HG03469 (cell line): ENCODE data around the gene UBFD1.
"Not testable (repeated sequence)": the region's sequence is repeated elsewhere in the genome, so short reads cannot be mapped to it uniquely, and the experiment has no call there.

Experiments used
- ATAC-seq: cut with Tn5 transposase; IDR thresholded peaks from one replicate; pipeline ENCODE4 v1.9.1; 2021; ENCODE audit warnings: mild to moderate bottlenecking, moderate library complexity, moderate number of reproducible peaks; ENCODE audit not compliant: unreplicated experiment

Gene UBFD1

GRCh38 chr16:23524886-23525285, 32.6 kb upstream of the UBFD1 start:
- no peak for ATAC-seq

GRCh38 chr16:23527961-23528643, 29.4 kb upstream of the UBFD1 start:
- ATAC-seq: no peak

DNA sequence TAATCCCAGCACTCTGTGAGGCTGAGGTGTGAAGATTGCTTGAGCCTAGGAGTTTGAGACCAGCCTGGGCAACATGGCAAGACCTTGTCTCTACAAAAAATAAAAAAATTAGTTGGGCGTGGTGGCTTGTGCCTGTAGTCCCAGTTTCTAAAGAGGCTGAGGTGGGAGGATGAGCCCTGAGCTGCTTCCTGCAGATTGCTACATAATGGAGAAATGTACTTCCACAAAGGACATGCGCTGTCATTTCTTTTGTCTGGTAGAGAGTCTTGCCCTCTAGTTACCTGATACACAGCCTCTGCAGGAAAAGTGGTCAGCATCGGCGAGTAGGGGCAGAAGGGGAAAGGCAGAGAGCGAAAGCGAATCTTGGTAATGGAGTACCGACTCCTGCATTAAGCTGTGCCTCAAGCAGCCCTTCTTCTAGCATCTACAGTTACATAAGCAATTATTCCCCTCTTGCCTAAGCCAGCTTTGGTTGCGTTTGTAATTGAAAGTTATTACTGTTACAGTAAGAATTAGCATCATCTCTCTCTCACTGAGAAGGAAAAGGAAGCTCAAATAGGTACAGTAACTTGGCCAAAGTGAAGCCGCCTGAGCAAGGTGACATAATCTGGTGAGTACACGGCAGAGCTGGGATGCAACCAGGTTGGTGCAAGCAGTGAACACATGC, 28.8 kb upstream of the UBFD1 start:
- no peak for ATAC-seq

GRCh38 chr16:23530062-23530461, 27.5 kb upstream of the UBFD1 start:
- ATAC-seq: no peak

GRCh38 chr16:23532448-23532847, 25.1 kb upstream of the UBFD1 start:
- ATAC-seq: no peak

DNA sequence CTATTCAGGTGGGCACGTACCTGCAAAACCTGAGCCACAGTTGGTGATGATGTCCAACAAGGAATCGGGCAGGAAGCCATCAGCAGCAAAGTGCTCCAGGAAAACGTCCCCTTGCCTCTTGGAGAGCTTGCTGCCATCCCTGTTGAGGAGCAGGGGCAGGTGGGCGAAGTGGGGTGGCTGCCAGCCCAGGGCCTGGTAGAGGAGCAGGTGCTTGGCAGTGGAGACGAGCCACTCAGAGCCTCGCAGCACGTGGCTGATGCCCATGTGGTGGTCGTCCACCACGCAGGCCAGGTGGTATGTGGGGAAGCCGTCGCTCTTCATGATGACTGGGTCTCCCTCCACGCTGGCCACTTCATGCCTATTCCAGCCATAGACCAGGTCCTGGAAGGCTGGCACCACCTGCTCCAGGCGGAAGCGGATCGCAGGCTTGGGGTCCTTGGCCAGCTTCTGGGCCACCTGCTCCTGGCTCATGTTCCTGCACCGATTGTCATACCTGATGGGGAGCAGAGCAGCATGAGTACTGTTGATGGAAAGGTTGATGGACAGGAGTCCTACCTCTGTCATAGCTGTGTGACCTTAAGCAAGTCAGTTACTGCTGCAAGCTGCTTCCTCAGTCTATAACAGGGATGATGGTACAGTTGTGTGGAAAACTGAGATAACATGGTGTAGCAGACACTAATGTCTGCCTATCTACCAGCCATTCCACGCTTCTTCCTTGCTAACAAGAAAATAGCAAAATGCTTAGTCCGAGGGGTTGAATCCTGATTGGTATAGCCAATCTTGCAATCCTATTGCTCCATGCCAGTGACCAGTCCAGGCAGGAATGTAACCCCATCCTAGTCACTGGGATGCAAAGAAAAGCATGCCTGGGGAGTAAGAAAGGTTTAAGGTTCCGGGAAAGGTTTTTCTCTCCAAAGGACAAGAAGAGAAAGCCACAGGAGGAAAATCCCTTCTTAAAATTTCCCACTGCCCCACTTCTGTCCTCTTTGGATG, 22.4 kb upstream of the UBFD1 start:
- ATAC-seq: no peak

GRCh38 chr16:23535901-23536300, 21.6 kb upstream of the UBFD1 start:
- ATAC-seq: no peak

GRCh38 chr16:23537390-23537789, 20.1 kb upstream of the UBFD1 start:
- ATAC-seq: no peak

DNA sequence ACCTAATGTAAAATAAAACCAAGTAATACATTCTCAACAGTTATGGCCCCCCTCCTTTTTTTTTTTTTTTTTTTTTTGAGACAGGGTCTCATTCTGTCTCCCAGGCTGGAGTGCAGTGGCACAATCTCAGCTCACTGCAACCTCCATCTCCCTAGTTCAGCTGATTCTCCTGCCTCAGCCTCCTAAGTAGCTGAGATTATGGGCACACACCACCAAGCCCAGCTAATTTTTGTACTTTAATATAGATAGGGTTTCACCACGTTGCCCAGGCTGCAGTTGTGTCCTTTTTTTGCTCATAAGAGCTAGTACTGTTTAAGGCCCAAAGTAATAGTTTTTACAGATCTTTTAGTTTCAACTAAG, 18.6 kb upstream of the UBFD1 start:
- no peak for ATAC-seq

GRCh38 chr16:23539984-23540816, 17.3 kb upstream of the UBFD1 start:
- no peak for ATAC-seq

DNA sequence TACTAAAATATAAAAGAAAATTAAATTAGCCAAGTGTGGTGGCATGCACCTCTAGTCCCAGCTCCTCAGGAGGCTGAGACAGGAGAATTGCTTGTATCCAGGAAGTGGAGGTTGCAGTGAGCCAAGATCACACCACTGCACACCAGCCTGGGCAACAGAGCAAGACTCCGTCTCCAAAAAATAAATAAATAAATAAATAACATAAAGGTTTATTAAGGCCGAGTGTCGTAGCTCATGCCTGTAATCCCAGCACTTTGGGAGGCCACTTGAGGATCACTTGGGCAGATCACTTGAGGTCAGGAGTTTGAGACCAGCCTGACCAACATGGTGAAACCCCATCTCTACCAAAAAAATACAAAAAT, 16.7 kb upstream of the UBFD1 start:
- not testable (repeated sequence) for ATAC-seq

DNA sequence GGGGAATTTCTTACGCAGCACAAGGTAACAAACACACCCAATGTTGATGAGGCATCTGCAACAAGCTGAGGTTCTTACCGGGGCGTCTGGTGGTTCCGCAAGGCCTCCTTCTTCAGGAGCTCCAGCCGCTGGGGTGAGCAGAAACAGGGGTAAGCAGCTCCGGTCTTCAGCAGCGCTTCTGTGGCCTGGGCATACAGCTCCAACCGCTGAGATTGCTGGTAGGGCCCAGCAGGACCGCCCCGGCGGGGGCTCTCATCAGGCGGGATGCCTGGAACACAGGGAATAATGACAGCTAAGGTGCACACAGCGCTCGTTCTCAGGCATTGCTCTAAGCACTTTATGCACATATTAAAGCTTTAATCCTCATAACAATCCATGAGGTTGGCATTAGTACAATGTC, 13.1 kb upstream of the UBFD1 start:
- ATAC-seq: no peak

GRCh38 chr16:23549938-23550337, 7.6 kb upstream of the UBFD1 start:
- ATAC-seq: no peak

DNA sequence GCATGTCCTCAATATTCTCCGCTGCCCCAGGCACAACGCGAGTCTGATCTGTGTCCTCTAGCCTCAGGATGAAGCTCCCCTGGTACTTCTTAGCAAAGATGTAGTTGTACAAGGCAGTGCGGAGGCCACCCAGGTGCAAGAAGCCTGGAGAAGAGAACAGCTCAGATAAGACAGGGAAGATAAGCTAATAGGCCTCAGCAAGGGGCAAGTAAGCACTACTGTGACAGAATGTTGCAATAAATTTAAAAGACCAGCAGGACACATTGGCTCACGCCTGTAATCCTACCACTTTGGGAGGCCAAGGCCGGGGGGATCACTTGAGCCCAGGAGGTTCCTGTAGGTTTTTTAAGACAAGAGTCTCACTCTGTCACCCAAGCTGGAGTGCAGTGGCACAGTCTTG, 5.4 kb upstream of the UBFD1 start:
- ATAC-seq: no peak

GRCh38 chr16:23554536-23554935, 3.0 kb upstream of the UBFD1 start:
- ATAC-seq: no peak

DNA sequence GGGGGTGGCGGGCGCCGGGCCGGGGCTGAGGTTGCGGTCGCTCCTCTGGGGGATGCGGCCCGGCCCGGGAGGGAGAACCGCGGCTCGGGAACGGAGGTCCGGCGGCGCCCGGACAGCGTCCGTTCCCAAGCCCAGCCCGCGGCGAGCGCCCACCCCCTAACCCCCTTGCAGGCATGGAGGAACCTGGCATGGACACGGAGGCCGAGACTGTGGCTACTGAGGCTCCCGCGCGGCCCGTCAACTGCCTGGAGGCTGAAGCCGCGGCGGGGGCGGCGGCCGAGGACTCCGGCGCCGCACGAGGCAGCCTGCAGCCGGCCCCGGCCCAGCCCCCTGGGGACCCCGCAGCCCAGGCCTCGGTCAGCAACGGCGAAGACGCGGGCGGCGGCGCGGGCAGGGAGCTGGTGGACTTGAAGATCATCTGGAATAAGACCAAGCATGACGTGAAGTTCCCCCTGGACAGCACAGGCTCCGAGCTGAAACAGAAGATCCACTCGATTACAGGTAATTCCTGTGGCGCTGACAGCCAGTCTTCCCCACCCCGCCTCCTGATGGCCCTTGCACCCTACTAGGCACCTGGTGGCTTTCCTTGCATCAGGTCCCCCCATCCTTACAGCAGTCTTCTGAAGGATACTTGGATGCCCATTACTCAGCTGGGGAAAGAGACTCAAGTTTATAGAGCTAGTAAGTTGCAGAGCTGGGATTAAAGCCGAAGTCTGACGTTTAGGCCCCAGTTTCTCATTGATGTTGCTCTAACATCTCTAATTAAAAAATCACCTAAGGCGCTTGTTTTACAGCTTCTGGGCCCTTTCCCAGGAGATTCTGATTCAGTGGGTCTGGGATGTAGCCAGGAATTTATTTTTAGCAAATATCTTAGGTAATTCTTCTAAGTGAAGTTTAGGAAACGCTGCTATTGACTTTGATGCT, 514 bp downstream of the UBFD1 start:
- no peak for ATAC-seq

DNA sequence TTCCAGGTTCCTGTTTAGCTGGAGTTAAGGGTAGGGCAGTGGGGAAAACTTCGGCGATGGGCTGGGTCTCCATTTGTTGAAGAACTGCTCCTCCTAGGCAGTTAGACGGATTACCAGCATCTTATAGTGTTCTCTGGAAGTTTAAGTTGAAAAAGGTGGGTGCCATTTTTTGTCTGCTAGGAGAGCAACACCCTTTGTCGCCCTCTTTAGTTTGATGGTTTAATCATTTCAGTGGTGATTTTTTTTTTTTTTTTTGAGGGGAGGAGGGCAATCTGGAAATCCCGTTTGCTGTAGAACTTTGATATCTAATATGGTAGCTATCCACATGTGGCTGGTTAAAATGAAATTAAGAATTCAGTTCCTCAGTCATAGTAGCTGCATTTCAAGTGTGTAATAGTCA, 4.1 kb downstream of the UBFD1 start:
- no peak for ATAC-seq

DNA sequence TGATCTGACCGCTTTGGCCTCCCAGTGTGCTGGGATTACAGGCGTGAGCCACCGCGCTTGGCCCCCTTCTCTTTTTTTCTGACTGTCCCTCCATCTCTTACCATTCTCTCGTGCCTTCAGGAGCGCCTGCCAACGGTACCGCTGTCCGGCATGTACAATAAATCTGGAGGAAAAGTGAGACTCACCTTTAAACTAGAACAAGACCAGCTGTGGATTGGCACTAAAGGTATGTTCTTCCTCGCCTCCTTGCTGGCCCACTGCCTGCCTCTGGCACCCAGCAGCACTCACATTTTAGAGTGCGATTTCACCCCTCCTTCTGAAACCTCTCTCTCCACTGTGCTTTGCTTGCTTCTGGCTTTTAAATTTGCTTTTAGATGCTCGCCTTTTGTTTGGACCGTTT, 5.0 kb downstream of the UBFD1 start:
- ATAC-seq: no peak

- ATAC-seq: no peak
Observed at GRCh38 chr16:23563186-23563585, 5.7 kb downstream of the UBFD1 start.
